Measurements from ENCODE around the gene ACBD4.

ACBD4 gene

DNA sequence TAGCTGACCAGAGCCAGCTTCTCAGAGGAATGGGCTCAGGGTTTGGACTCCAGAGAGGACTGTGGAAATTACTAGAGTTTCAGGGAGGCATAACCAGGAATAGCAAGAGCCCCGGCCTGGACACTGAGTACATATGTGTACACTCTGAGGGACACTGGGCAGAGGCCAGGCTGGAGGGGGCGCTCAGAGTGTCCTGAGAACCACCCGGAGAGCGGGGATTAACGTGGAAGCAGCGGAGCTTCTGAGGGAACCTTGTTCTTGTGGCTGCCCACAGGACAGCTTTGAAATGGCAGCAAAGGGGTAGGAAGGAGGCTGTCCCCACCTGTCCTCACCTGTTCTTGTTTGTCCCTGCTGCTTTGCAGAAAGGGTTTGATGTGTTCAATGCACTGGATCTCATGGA is 31.0 kb upstream of the ACBD4 start:
- DNase-seq (ENCODE audit: insufficient read length, low spot score) (no peak), FAIRE-seq (no peak)
- TF ChIP-seq, protein P1, sequence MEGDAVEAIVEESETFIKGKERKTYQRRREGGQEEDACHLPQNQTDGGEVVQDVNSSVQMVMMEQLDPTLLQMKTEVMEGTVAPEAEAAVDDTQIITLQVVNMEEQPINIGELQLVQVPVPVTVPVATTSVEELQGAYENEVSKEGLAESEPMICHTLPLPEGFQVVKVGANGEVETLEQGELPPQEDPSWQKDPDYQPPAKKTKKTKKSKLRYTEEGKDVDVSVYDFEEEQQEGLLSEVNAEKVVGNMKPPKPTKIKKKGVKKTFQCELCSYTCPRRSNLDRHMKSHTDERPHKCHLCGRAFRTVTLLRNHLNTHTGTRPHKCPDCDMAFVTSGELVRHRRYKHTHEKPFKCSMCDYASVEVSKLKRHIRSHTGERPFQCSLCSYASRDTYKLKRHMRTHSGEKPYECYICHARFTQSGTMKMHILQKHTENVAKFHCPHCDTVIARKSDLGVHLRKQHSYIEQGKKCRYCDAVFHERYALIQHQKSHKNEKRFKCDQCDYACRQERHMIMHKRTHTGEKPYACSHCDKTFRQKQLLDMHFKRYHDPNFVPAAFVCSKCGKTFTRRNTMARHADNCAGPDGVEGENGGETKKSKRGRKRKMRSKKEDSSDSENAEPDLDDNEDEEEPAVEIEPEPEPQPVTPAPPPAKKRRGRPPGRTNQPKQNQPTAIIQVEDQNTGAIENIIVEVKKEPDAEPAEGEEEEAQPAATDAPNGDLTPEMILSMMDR (IDR thresholded peaks at IDR 0.05; ENCODE audit: insufficient read depth, missing control alignments), result no peak

DNA sequence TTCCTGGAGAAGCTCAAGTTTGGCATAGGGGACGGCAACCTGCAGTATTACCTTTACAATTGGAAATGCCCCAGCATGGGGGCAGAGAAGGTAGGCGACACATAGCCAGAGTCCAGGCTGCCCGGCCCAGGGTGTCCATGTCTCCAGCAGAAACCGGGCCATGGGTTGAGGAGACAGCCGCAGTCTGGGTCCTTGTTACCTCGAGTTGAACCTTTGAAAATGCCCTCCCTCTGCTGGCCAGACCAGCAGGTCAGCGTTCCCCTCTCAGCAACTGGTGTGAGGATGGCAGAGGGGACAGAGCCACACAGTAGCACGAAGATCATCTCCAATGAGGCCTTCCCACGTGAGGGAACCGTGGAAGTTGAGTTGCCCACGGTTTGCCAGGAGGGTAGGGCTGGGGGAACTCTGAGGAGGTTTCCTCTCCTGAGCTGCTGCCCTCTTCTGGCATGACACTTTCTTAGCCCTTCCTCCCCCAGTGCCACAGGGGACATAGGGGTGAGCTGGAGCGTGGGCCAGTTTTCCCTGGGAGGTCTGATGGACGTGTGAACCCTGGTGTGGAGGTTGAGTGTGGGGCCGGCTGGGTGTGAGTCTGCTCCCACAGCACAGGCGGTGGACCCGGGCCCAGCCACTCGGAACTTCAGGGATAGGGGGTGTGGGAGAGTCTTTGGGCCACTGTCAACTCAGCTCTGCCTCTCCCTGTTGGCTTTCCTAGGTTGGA is 30.4 kb upstream of the ACBD4 start:
- no peak for FAIRE-seq
- TF ChIP-seq, protein P1 (IDR thresholded peaks at IDR 0.05; ENCODE audit: insufficient read depth, missing control alignments), result no peak
- DNase-seq (ENCODE audit: insufficient read length, low spot score), result no peak

DNA sequence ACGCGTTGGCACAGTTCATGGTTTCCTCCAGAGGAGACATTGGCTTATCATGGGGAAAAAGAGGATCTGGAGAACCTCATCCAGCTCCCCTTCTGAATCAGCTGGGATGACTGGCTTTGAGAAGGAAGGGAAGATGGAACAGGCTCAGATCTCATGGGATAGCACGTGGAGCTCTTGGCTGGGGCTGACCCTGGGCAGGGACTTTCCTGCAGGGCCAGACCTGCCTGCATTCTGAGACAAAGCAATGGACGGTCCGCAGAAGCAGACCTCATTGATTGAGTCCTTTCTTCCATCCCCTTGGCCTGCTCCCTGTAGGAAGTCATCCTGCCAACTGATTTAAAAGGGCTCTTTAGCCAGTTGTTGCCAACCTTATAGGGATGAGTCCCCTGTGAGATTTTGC is 29.4 kb upstream of the ACBD4 start:
- DNase-seq (ENCODE audit: insufficient read length, low spot score) (no peak), FAIRE-seq (no peak)
- TF ChIP-seq, protein P1 (IDR thresholded peaks at IDR 0.05; ENCODE audit: insufficient read depth, missing control alignments), result no peak

DNA sequence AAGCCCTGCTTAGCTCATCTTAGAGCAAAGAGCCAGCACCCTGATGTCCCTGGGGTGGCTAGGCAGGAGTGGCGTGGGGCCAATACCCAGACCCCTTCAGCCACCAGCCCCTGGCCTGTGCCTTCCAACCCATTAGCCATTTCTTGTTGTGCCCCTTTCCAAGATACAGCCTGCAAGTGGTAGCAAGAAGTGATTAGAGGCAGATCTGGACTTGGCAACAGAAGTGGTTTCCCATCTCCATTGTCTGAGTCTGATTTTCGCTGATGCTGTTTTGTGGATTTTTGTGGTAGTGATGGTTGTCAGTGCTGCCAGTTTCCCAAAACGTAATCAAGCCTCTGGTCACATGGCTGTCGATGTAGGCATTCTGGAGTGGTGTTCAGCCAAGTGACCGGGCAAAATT is 28.9 kb upstream of the ACBD4 start:
- TF ChIP-seq, protein P1 (IDR thresholded peaks at IDR 0.05; ENCODE audit: insufficient read depth, missing control alignments), result no peak
- DNase-seq (ENCODE audit: insufficient read length, low spot score) (no peak), FAIRE-seq (no peak)

GRCh38 chr17:45107293-45108010 is 28.0 kb upstream of the ACBD4 start:
- FAIRE-seq (no peak), DNase-seq (ENCODE audit: insufficient read length, low spot score) (no peak)
- TF ChIP-seq, protein P1 (IDR thresholded peaks at IDR 0.05; ENCODE audit: insufficient read depth, missing control alignments), result no peak

GRCh38 chr17:45108051-45108450 is 27.4 kb upstream of the ACBD4 start:
- FAIRE-seq (no peak), DNase-seq (ENCODE audit: insufficient read length, low spot score) (no peak)
- TF ChIP-seq, protein P1 (IDR thresholded peaks at IDR 0.05; ENCODE audit: insufficient read depth, missing control alignments), result no peak
